HG03457 (cell line): ENCODE data around the gene RPA1.
"Not testable (repeated sequence)": the region's sequence is repeated elsewhere in the genome, so short reads cannot be mapped to it uniquely, and the experiment has no call there.

ENCODE experiments used
- ATAC-seq: cut with Tn5 transposase; IDR thresholded peaks from one replicate; pipeline ENCODE4 v1.9.1; 2021; ENCODE audit warnings: moderate number of reproducible peaks; ENCODE audit not compliant: unreplicated experiment

Gene RPA1

DNA sequence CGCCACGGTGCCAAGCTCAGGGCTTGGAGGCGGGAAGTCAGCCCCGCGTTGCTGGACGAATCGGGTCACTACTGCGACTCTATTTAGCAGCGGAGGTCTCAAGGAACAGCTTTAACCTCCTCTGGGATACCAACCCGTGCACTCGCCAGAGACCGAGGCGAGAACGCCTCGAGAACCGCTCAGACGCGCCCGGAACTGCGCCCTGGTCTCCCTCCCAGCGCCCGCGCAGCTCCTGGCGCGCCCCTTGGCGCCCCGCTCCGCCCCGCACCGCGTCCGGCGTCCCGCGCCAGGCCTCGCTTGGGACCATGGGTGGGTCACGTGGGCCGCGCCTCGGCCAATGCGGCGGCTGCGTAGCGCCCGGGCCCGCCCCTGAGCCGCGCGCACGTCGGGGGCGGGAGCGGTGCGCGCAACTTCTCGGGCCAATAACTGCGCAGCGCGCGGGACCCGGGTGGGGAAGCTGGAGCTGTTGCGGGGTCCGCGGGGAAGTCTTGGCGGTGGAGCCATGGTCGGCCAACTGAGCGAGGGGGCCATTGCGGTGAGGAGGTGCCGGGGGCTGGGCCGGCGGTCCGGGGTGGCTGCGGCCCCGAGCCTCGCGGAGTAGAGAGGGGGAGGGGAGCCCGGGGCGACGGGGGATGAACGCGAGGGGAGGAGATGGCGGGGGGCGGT, at the start of gene RPA1, which contains the start of gene SMYD4:
Gene RPA1 (plus strand): TSS at position 414 of the 666 bp plus-strand sequence. CDS start 89 bp downstream, at position 503.
Gene SMYD4 (minus strand): TSS at position 311 of the 666 bp plus-strand sequence. CDS start 1,908 bp downstream, outside the sequence.
- ATAC-seq, result peak; percentile 73

- ATAC-seq, result no peak
These were observed 47.6 kb upstream of the RPA1 start for GRCh38 chr17:1782171-1782567.

DNA sequence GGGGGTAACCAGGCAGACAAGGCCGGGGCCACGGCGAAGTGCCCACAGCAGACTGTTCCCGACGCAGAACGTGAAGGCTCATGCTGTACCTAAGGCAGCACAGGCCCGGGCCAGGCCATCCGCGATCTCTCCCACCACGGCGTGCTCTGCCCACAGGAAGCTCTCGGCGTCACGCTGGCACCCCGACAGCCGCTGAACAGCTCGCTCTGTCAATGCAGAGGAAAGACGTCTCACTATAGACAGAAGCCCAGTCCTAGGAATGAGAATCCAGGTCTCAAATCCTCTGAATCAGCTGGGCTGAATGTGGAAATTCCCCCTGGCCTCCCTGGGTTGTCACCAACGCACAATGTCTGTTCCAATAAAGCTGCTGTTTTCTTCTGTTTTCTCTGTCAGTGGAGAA, 46.5 kb upstream of the RPA1 start:
- ATAC-seq, result no peak

GRCh38 chr17:1783834-1784611, 45.8 kb upstream of the RPA1 start:
- no peak for ATAC-seq

- ATAC-seq, result no peak
These were observed 43.9 kb upstream of the RPA1 start for GRCh38 chr17:1785930-1786329.

GRCh38 chr17:1786708-1787107, 43.1 kb upstream of the RPA1 start:
- ATAC-seq, result no peak

GRCh38 chr17:1787301-1787902, 42.4 kb upstream of the RPA1 start:
- no peak for ATAC-seq

GRCh38 chr17:1789936-1790335, 39.9 kb upstream of the RPA1 start:
- no peak for ATAC-seq

DNA sequence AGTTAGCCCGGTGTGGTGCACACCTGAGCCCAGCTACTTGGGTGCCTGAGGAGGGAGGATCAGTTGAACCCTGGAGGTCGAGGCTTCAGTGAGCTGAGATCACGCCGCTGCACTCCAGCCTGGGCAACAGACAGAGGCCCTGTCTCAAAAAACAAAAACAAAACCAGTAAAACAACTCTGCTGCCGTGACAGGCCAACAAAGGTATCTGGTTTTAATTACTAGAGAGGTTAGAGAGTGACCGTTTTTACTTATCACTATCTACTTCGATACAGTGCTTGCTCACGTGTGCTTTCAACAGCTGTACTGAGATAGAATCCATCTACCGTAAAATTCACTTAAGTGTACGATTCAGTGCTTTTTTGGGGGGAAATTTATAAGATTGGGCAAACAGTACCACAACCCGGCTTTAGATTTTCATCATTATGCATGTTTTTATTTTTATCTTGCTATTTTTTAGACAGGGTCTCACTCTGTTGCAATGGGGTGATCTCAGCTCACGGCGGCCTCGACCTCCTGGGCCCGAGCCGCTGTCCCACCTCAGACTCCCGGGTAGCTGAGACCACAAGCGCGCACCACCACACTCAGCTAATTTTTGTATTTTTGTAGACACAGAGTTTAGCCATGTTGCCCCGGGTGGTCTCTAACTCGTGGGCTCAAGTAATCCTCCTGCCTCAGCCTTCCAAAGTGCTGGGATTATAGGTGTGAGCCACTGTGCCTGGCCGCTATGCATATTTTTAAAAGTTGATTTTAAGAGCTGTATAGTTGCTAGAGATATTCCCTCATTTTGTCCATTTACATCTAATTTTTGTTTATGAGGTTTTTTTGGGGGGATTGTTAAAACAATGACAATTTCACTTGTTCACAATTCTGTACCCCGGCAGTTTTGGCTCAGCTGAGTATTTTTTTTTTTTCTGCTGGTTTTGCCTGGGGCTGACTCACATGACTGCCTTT, 37.0 kb upstream of the RPA1 start:
- no peak for ATAC-seq

DNA sequence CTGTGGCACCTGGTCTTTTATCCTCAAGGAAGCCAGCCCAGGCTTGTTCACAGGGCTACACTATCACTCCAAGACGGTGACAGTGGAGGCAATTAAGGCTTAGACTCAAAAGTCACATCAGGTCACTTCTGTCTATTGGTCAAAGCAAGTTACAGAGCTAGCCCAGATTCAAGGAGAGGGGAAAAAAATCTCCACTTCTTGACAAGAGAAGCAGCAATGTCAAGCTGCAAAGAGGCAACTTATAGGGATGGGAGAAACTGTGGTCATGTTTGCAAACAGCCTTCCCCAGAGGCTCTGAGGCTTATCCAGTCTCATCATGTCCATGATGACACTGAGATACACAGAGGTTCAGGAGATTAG, 36.4 kb upstream of the RPA1 start:
- ATAC-seq, result no peak

GRCh38 chr17:1796800-1797199, 33.0 kb upstream of the RPA1 start:
- no peak for ATAC-seq

DNA sequence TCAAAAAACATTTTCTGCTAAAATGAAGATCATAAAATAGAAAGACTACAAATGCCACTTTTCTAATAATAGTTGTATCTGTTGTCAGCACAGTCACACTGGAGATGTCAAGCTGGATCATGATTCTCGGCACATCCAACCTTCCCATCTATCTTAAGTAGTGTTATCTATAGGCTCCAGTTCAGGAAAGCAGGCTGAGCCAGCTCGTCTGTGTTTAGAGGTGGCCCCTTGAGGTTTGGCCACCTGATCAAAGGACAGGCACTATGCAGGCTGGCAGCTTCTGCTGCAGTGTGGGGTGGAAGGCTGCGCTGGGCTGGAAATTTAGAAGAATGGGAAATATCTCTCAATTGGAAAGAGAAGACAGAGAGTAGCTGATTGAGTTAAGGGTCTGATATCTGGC, 32.5 kb upstream of the RPA1 start:
- no peak for ATAC-seq

DNA sequence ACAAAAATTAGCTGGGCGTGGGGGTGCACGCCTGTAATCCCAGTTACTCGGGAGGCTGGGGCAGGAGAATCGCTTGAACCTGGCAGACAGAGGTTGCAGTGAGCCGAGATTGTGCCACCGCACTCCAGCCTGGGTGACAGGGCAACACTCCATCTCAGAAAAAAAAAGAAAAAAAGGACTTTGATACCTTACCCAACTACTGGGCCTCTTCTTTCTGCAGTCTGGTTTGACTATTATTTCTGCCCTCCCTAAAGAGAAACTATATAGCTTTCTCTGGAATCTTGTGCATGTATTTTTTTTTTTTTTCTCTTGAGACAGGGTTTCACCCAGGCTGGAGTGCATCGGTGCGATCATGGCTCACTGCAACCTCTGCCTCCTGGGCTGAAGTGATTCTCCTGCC, 32.0 kb upstream of the RPA1 start:
- not testable (repeated sequence) for ATAC-seq

- no peak for ATAC-seq
These were observed 29.6 kb upstream of the RPA1 start for GRCh38 chr17:1800240-1800639.

- no peak for ATAC-seq
These were observed 29.1 kb upstream of the RPA1 start for GRCh38 chr17:1800712-1801111.

GRCh38 chr17:1802429-1802828, 27.4 kb upstream of the RPA1 start:
- ATAC-seq, result no peak

DNA sequence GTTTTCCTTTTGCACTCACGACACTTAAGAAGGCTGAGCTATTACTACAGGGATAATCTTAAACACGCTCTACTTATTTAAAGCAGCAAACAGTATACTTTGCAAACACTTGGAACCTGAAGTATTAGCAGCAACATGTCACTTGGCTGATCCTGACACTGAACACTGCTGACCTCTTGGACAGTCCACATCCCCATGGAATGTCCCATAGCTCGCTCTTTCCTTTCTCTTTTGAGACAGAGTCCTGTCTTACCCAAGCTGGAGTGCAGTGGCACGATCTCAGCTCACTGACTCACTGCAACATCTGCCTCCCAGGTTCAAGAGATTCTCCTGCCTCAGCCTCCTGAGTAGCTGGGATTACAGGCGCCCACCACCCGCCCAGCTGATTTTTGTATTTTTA, 26.5 kb upstream of the RPA1 start:
- ATAC-seq, result no peak

DNA sequence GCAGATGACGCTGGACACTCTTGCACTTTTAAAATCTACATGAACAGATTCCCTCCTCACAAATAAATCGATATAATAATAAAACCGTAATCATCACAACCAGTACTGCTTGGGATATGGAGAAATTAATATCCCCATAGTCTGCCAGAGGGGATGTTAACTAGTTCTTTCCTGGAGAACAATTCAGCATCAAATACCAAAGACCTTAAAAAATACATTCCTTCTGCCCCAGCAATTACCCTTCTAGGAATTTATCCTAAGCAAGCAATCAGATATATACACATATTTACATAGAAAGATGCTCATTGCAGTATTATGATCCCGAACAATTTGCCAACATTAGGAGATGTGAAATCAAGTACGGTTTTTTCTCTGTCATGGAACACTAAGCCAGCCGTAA, 21.9 kb upstream of the RPA1 start:
- no peak for ATAC-seq

- ATAC-seq, result no peak
These were observed 21.2 kb upstream of the RPA1 start for GRCh38 chr17:1808644-1809043.

- ATAC-seq, result not testable (repeated sequence)
These were observed 20.0 kb upstream of the RPA1 start for GRCh38 chr17:1809815-1810214.
